CD4-positive, CD25-positive, alpha-beta regulatory T cell (primary cell): Measurements from ENCODE around the gene SIRT7. TPM values are rescaled to one million over a fixed set of nuclear protein-coding genes. Genes with fewer than 3 reads are reported as not detected.
A peak's percentile ranks its signal among the peaks of the same experiment; 100 is the strongest.

Source experiments
- ATAC-seq, 2 donors: fragments of 150-1000 bp; cut with Tn5 transposase; one replicate each; pipeline ENCODE4 v1.10.0; 2021; ENCODE audit warnings: low read depth in 2 of 2, moderate number of reproducible peaks in 2 of 2, moderate library complexity in 1 of 2
- DNase-seq, 3 donors: peaks; one replicate each; pipeline versions ENCODE4 v3.0.0 to v3.0.0-alpha.2; 2012 to 2022; ENCODE audit warnings: mixed read lengths in 1 of 3
- H3K27ac ChIP-seq: one replicate; pipeline ENCODE4 v1.7.0; 2013; ENCODE audit warnings: mild to moderate bottlenecking, low read length; ENCODE audit not compliant: insufficient read depth, poor library complexity, severe bottlenecking
- H3K27me3 ChIP-seq: one replicate; pipeline ENCODE4 v1.7.0; 2013; ENCODE audit warnings: low read length; ENCODE audit not compliant: control insufficient read depth, insufficient read depth
- H3K36me3 ChIP-seq: one replicate; pipeline ENCODE4 v1.7.0; 2013; ENCODE audit warnings: mild to moderate bottlenecking, low read length, moderate library complexity; ENCODE audit not compliant: control insufficient read depth, insufficient read depth
- H3K4me1 ChIP-seq: 2 replicates; pipeline ENCODE4 v1.7.0; 2013; ENCODE audit warnings: mild to moderate bottlenecking, low read length; ENCODE audit not compliant: insufficient read depth, control insufficient read depth, poor library complexity, severe bottlenecking
- H3K4me3 ChIP-seq: one replicate; pipeline ENCODE4 v1.7.0; 2013; ENCODE audit warnings: low read depth, mild to moderate bottlenecking, low read length, moderate library complexity
- H3K9me3 ChIP-seq, 2 experiments: 1 replicate in 1 of 2; 2 replicates in 1 of 2; pipeline ENCODE4 v1.7.0; 2013; ENCODE audit warnings: low read length in 2 of 2, mild to moderate bottlenecking in 1 of 2, moderate library complexity in 1 of 2; ENCODE audit not compliant: control insufficient read depth in 2 of 2
- H3K27ac Mint-ChIP-seq, 3 donors: one replicate each; pipeline ENCODE4 v1.8.0; 2020 to 2022; ENCODE audit warnings: mild to moderate bottlenecking in 3 of 3, mixed read lengths in 3 of 3, moderate library complexity in 2 of 3
- H3K27me3 Mint-ChIP-seq: one replicate; pipeline ENCODE4 v1.8.0; 2022; ENCODE audit warnings: mild to moderate bottlenecking, mixed read lengths
- H3K36me3 Mint-ChIP-seq: one replicate; pipeline ENCODE4 v1.8.0; 2020; ENCODE audit warnings: mixed read lengths
- H3K4me1 Mint-ChIP-seq, 4 donors: one replicate each; pipeline ENCODE4 v1.8.0; 2020 to 2022; ENCODE audit warnings: mixed read lengths in 4 of 4, mild to moderate bottlenecking in 1 of 4
- H3K4me3 Mint-ChIP-seq, 4 donors: one replicate each; pipeline ENCODE4 v1.8.0; 2020 to 2022; ENCODE audit warnings: mild to moderate bottlenecking in 4 of 4, mixed read lengths in 4 of 4, moderate library complexity in 3 of 4
- H3K9me3 Mint-ChIP-seq, 7 donors: one replicate each; pipeline ENCODE4 v1.8.0; 2020 to 2022; ENCODE audit warnings: mixed read lengths in 7 of 7, mild to moderate bottlenecking in 3 of 7, moderate library complexity in 2 of 7
- polyA plus RNA-seq, 4 donors: library from polyadenylated mRNA; unstranded; fragments of 300-500 nt; fragmentation: Illumina TruSeq; gene quantifications; one replicate each; pipeline ENCODE4 v1.2.3, GENCODE V29; 2021
- total RNA-seq: library from RNA; stranded (reverse); gene quantifications from one replicate; pipeline ENCODE4 v1.2.3, GENCODE V29; 2022

Gene SIRT7
- total and polyA plus RNA-seq, 5 donors from 2014 or later: 35.9 to 78.1 (median 42.1) TPM

DNA sequence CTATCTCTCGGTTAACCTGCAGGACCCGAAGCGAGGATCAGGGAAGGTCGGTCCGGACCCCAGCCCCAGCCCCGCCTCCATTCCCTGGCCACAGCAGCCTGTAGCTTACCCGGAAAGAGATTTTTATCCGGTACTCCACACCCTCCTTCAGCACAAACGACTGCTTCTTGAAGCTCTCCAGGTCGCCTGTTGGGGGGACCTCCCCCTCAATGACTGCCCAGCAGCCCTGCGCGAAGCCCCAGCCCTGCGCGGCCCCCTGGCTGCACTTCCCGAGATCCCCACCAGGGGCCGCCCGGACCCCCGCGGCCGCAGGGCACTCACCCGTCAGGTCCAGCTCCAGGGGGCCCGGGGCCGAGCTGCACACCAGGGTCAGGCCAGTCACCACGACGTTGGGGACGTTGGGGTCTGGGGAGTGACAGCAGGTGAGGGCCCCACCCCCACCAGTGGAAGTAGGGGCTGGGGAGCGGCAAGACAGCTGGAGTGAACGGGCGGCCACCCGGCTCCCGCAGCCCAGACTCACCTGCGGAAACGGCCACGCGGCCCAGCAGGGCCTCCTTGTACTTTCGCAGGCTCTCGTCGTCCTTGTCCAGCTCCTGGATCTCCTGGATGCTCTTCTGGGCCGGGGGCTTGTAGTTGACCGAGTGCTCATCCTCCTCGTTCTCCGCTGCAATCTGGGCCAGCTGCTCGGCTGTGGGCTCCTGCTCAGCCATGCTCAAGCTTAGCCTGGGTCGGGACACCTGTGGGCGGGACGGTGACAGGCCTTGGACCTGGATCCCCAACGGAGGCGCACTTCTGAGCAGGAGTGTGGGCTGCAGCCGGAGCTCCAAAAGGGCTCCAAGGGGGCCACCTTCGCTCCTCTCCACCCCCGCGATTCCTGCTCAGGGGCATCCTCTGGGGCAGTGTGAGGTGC, 48.5 kb downstream of the SIRT7 start:
- H3K27ac Mint-ChIP-seq: peak overlapping the region; percentile 43 to 95 (median 91)
- DNase-seq (peak in 1 of 3 donors; percentile 31), ATAC-seq (no peak)

DNA sequence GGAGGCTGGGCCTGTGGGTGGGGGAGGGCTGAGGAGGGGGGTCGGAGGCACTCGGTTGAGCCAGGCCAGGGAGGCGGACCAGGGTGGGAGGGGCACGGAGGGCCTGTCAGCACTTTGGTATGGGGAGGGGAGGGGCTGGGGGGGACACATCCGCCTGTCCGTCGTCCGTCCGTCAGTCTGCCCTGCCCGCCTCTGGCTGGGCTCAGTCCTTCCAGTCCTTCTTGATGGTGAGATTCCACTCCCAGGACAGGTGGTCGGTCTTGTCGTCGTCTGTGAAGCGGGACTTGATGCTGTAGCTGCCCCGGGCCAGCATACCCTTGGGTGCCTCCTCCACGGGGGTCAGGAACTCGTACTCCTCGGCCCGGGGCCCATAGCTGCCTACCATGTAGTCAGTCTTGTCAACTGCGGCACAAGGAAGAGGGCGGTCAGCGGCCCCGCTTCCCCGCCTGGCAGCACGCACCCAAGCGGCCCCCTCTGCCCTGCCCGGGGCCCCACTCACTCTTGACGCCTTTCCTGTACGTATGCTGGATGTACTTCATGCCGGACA, 49.2 kb downstream of the SIRT7 start:
- H3K27me3 ChIP-seq: no peaks in the 10 kb centered on the region
- Mint-ChIP-seq H3K36me3 (peaks cover 3% of the 10 kb centered on the region), H3K9me3 (peaks cover 0 to 1% (median 0%) of the 10 kb centered on the region in 7 donors), H3K27ac (no peak overlapping the region), H3K4me3 (peak overlapping the region in 3 of 4 donors; percentile 15 to 99 (median 28)), H3K4me1 (peaks cover under 1 to 44% (median 7%) of the 10 kb centered on the region in 4 donors), H3K27me3 (no peaks in the 10 kb centered on the region)
- H3K4me1 ChIP-seq: peaks cover 48% of the 10 kb centered on the region
- no peak overlapping the region for H3K4me3 ChIP-seq
- no peaks in the 10 kb centered on the region for H3K9me3 ChIP-seq
- peaks cover 16% of the 10 kb centered on the region for H3K36me3 ChIP-seq
- DNase-seq (no peak), ATAC-seq (no peak)
- H3K27ac ChIP-seq: peak overlapping the region; percentile 97

More for the DNA sequence above, 48.5 kb downstream of the SIRT7 start:
- H3K27me3 Mint-ChIP-seq: no peaks in the 10 kb centered on the region
- H3K4me3 Mint-ChIP-seq: peak overlapping the region; percentile 86 to 99 (median 90)
- peaks cover 0 to 1% (median 0%) of the 10 kb centered on the region in 7 donors for H3K9me3 Mint-ChIP-seq
- Histone ChIP-seq H3K27me3 (no peaks in the 10 kb centered on the region), H3K36me3 (peaks cover 16% of the 10 kb centered on the region), H3K4me1 (peaks cover 48% of the 10 kb centered on the region), H3K9me3 (no peaks in the 10 kb centered on the region), H3K27ac (peak overlapping the region; percentile 97), H3K4me3 (no peak overlapping the region)
- peaks cover 0 to 52% (median 8%) of the 10 kb centered on the region in 4 donors for H3K4me1 Mint-ChIP-seq
- peaks cover 3% of the 10 kb centered on the region for H3K36me3 Mint-ChIP-seq

DNA sequence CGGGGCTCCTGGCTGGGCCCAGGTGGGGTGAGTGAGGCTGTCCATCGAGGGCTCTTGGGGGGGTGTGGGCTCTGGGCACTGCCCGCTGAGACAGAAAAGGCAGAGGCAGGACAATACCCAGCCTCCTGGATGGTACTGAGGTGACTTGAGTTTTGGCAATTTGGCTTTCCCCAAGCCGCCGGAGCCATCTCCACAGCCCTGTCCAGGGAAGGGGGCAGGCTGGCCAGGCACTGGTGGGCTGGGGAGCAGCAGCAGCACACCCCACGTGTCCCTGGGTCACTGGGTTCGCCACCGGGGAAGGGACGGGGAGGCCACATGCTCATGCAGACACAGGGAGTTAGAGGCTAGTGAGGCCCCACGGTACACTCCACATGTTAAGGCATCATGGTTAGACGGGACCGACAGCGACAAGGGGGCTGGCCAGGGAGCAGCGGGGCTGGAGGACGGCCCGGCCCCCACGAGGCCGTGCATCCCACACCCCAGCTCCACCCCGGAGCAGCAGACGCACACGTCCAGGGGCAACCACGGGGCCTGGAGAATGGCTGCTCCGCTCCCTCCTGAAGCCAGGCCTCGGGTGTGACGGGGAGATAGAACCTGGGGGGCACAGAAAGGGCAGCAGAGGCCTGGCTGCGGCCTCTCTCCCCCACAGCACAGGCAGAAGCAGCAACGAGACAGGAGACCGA, 49.8 kb downstream of the SIRT7 start:
- Histone ChIP-seq H3K27ac (peak overlapping the region; percentile 17), H3K9me3 (no peaks in the 10 kb centered on the region), H3K27me3 (no peaks in the 10 kb centered on the region), H3K4me3 (no peak overlapping the region), H3K4me1 (peaks cover 48% of the 10 kb centered on the region), H3K36me3 (peaks cover 16% of the 10 kb centered on the region)
- peak overlapping the region in 3 of 4 donors; percentile 32 to 83 (median 68) for H3K4me3 Mint-ChIP-seq
- no peak overlapping the region for H3K27ac Mint-ChIP-seq
- DNase-seq: no peak
- peaks cover 3 to 46% (median 8%) of the 10 kb centered on the region in 4 donors for H3K4me1 Mint-ChIP-seq
- H3K36me3 Mint-ChIP-seq: peaks cover 3% of the 10 kb centered on the region
- no peak for ATAC-seq
- H3K27me3 Mint-ChIP-seq: no peaks in the 10 kb centered on the region
- H3K9me3 Mint-ChIP-seq: peaks cover 0 to 1% (median 0%) of the 10 kb centered on the region in 7 donors

DNA sequence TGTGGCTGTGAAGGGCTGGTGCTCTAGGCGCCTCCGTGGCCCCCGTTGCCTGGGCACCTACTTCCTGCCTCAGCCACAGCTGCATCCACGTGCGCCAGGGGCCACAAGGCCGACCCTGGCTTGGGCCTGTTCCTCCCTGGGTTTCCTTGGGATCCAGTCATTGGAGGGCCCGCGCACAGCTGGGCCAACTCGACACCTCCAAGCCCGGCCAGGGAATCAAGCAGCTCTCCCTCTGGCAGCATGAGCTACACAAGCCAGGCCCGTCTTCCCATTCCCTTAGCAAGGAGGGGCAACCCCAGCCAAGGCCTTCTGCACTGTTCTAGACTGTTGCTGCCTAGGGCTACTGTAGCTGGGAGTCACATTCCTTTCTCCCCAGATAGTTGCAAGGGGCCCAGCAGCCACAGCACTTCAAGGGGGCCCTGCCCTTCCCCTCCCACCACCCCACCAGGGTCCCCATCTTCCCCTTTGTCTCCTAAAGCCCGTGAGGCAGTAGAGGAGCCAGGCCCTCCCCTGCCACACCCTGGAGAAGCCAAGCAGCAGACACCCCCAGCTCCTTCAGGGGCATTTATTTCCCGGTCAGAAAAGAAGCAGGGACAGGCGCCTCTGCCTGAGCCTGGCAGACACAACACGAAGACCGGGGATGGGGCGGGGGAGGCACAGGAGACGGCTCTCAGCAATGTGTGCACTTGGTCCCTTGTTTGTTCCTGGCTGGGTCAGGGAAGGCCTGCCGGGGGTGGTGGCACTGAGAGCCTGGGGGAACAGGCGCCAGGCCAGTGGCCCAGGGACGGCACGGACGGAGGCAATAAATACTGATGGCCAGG, 50.6 kb downstream of the SIRT7 start:
- peaks cover 3% of the 10 kb centered on the region for H3K36me3 Mint-ChIP-seq

DNA sequence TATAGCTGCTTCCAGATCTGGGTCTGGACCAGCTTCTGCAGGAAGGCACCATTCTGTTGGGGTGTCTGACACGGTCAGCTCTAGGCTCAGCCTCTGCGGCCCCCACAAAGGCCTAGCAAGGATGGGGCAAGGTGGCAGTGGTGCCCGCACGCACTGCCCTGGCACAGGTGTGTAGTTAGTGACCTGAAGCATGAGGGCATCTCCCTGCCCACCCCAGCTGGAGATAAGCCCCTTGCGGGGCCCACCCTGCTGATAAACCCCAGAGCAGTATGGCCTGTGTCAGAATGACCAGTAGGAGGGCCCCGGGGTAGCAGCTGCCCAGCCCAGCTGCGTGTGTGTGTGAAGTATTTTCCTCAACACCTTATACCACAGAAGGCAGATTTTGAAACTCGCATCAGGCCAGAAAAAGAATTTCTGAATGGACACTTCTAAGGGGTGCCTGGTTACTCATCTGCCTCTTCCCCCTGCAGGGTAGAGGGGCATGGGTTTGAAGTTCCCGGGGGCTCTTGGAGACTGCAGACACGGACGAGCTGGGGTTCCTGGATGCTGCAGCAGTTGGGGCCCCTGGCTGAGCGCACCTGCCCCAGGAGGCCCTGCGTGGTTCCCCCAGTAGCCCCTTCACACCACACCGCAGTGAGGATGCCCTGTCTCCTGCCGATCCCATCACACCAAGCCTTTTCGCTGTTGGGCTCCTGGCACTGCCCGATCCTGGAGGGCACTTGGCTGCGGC, 51.4 kb downstream of the SIRT7 start:
- Histone ChIP-seq H3K36me3 (peaks cover 16% of the 10 kb centered on the region), H3K27ac (no peak overlapping the region), H3K27me3 (no peaks in the 10 kb centered on the region), H3K9me3 (no peaks in the 10 kb centered on the region), H3K4me1 (peaks cover 40% of the 10 kb centered on the region), H3K4me3 (no peak overlapping the region)
- peak overlapping the region in 1 of 4 donors; percentile 83 for H3K4me3 Mint-ChIP-seq
- DNase-seq (peak in 2 of 3 donors; percentile 17 to 24), ATAC-seq (no peak)
- peaks cover under 1% of the 10 kb centered on the region for H3K27me3 Mint-ChIP-seq
- peaks cover 3% of the 10 kb centered on the region for H3K36me3 Mint-ChIP-seq
- peaks cover 6 to 42% (median 11%) of the 10 kb centered on the region in 4 donors for H3K4me1 Mint-ChIP-seq
- H3K27ac Mint-ChIP-seq: peak overlapping the region in 1 of 3 donors; percentile 48
- no peaks in the 10 kb centered on the region for H3K9me3 Mint-ChIP-seq

More for the DNA sequence above, 50.6 kb downstream of the SIRT7 start:
- H3K27me3 ChIP-seq: no peaks in the 10 kb centered on the region
- peak overlapping the region in 1 of 3 donors; percentile 48 for H3K27ac Mint-ChIP-seq
- H3K4me1 ChIP-seq: peaks cover 41% of the 10 kb centered on the region
- peaks cover 6 to 45% (median 8%) of the 10 kb centered on the region in 4 donors for H3K4me1 Mint-ChIP-seq
- no peaks in the 10 kb centered on the region for H3K9me3 Mint-ChIP-seq
- no peaks in the 10 kb centered on the region for H3K9me3 ChIP-seq
- H3K4me3 ChIP-seq: no peak overlapping the region
- ATAC-seq (no peak), DNase-seq (peak in 1 of 3 donors; percentile 38)
- peak overlapping the region in 3 of 4 donors; percentile 21 to 83 (median 46) for H3K4me3 Mint-ChIP-seq
- peaks cover 16% of the 10 kb centered on the region for H3K36me3 ChIP-seq
- peak overlapping the region; percentile 17 for H3K27ac ChIP-seq
- H3K27me3 Mint-ChIP-seq: no peaks in the 10 kb centered on the region

DNA sequence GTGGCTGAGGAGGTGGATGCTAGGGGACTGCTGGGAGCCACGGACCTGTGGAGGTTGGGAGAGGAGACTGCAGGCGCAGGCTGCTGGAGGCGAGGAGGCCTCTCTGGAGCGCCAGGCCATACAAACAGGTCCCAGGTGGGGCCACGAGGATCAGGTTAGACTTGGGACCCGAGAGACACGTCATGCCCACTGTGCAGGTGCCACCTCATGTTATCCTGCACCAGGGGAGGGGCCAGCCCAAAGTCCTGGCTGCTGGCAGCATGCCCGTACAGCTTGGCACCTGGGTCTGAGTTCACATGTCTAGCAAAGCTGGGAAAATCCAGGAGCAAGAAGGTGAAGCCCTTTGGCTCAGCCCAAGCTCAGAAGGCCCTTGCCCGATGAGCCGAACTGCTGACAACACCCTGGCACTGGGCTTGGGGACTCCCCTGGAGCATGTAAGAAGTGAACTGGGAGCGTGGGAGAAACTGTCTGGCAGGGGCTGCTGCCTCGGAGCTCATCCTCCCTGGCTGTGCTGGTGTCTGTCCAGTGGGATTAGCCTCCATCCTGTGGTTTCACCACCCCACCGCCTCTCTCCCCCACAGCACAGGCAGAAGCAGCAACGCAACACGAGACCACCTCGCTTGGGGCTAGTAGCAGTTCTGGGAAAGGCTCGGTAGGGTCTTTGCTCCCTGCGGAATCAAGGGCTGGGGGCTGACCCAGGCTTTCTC, 52.1 kb downstream of the SIRT7 start:
- no peaks in the 10 kb centered on the region for H3K9me3 ChIP-seq
- H3K27me3 ChIP-seq: no peaks in the 10 kb centered on the region
- H3K4me1 Mint-ChIP-seq: peaks cover 6 to 46% (median 12%) of the 10 kb centered on the region in 4 donors
- peaks cover 41% of the 10 kb centered on the region for H3K4me1 ChIP-seq
- H3K36me3 ChIP-seq: peaks cover 16% of the 10 kb centered on the region
- H3K27ac ChIP-seq: no peak overlapping the region
- H3K4me3 ChIP-seq: no peak overlapping the region
- H3K27ac Mint-ChIP-seq: peak overlapping the region in 2 of 3 donors; percentile 29 to 55
- peaks cover 3% of the 10 kb centered on the region for H3K36me3 Mint-ChIP-seq
- H3K27me3 Mint-ChIP-seq: peaks cover 4% of the 10 kb centered on the region
- no peaks in the 10 kb centered on the region for H3K9me3 Mint-ChIP-seq
- peak overlapping the region in 2 of 4 donors; percentile 62 to 83 for H3K4me3 Mint-ChIP-seq
- ATAC-seq (no peak), DNase-seq (no peak)
